HG03378 (cell line): ENCODE data around the gene TXK.
"Not testable (repeated sequence)": the region's sequence is repeated elsewhere in the genome, so short reads cannot be mapped to it uniquely, and the experiment has no call there.

Experiments used
- ATAC-seq: cut with Tn5 transposase; IDR thresholded peaks from one replicate; pipeline ENCODE4 v1.9.1; 2021; ENCODE audit warnings: mild to moderate bottlenecking, moderate library complexity; ENCODE audit not compliant: unreplicated experiment

Gene TXK

DNA sequence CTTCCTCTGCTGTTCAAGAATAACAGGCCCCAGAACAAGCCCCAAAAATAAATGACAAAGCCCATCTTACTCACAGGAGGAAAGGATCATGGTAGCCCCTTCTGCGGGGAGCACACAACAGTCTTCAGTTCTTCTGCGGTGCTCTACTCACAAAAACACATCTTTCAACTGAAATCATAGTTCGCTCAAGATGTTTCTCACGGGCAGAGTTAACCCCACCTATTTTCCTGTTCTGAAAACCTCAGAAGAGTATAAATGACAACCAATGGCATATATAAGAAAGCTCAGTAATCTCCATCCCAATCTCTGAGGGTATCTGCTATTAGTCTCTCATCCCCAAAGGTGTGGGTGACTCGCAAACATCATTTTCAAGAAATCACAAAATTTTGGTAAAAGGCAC, at the start of gene TXK:
Gene TXK, minus strand, starts transcription at position 170 of the 400 bp plus-strand sequence. Its CDS starts 80 bp downstream, at position 90.
- ATAC-seq: no peak

DNA sequence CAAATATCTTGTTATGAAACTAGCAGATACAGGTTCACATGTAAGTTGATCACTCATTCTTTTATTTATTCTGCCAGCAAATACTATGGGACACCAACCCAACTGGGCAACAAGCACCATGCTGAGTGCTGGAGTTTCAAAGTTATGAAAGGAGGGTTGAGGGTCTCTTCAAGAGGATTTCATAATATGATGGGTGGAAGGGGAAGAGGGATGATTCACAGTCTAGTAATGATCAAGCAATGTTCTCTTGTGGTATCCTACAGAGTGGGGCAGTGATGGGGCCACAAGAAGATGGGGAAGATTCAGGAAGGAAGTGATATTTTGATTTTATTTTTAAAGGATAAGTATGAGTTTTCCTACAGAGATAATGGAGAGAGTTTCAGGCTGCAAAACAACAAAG, 46.2 kb upstream of the TXK start:
- ATAC-seq: no peak

- ATAC-seq: no peak
These were observed 44.9 kb upstream of the TXK start for GRCh38 chr4:48178931-48179330.

- no peak for ATAC-seq
These were observed 41.8 kb upstream of the TXK start for GRCh38 chr4:48175806-48176205.

DNA sequence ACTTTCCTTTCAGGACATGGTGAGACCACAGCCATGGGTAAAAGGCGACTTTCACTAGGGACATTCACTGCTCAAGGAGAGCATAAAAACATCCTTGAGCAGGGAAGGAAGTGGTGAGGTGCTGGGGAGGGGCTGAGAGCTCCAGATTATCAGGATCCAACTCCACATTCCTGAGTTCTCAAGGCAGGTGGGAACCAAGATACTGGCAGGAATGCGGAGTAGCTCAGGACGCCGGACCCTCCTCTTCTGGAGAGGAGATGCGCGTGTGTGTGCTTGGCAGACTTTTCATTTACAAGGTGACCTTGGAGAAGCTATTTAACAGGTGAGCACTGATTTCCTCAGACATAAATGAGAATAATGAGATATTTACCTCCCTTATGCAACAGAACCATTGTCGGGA, 41.3 kb upstream of the TXK start:
- ATAC-seq: no peak

GRCh38 chr4:48173056-48173991, 39.3 kb upstream of the TXK start:
- ATAC-seq: peak; percentile 77

DNA sequence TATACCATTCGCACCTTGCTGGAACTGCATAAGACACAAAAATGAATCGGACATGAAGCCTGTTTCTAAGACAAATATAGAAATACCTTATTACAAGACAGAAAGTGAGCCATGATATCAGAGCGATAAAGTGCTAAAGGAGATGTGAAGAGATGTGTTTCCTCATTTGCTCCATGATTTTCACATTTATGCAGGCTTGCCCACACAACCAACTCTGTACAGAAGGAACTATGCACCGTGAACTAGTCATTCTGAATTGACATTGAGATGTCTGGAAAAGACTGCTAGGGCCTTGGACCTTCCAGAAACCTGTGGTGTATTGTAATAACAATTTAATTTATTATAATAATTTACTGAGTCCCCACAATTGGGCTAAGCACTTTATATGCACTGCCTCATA, 38.6 kb upstream of the TXK start:
- ATAC-seq: no peak

- no peak for ATAC-seq
These were observed 35.6 kb upstream of the TXK start for GRCh38 chr4:48169636-48170035.

- no peak for ATAC-seq
These were observed 33.7 kb upstream of the TXK start for GRCh38 chr4:48167538-48168263.

- ATAC-seq: not testable (repeated sequence)
These were observed 30.5 kb upstream of the TXK start for GRCh38 chr4:48164561-48164960.

DNA sequence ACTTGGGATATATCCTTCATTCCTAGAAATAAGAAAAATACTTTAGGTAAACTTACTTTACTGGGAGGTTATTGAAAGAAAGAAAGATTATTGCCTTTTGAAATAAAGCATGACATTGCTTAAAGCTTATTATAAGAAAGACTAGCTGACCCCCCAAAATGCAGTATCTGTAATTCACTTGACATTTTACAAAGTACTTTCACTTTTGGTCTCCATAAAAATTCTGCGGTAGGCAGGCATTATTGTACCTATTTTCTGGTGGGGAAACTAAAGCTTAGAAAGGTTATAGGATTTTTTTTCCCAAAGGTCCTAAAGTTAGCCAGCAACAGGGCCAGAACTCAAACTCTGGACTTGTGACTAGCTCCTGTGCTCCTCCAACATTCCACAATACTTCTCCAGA, 29.7 kb upstream of the TXK start:
- no peak for ATAC-seq

- no peak for ATAC-seq
These were observed 28.1 kb upstream of the TXK start for GRCh38 chr4:48162162-48162561.

GRCh38 chr4:48157271-48157670, 23.2 kb upstream of the TXK start:
- ATAC-seq: no peak

DNA sequence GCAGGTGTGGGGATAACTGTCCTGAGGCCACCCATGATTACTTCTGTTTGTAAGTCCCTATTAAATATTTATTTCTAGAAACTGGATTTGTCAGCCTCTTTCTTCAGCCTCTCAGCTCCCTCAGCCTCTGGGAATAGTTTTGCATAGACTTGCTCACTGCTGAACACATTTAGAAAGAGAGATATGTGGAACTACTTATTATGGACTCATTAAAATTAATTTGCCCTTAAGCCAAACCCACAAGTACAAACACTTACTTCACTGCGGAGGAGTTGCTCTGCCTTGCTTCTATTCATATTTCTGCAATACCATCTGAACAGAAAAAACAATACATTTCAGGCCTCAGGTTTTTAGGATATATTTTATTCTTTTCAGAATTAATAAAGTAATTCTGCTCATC, 22.4 kb upstream of the TXK start:
- no peak for ATAC-seq

DNA sequence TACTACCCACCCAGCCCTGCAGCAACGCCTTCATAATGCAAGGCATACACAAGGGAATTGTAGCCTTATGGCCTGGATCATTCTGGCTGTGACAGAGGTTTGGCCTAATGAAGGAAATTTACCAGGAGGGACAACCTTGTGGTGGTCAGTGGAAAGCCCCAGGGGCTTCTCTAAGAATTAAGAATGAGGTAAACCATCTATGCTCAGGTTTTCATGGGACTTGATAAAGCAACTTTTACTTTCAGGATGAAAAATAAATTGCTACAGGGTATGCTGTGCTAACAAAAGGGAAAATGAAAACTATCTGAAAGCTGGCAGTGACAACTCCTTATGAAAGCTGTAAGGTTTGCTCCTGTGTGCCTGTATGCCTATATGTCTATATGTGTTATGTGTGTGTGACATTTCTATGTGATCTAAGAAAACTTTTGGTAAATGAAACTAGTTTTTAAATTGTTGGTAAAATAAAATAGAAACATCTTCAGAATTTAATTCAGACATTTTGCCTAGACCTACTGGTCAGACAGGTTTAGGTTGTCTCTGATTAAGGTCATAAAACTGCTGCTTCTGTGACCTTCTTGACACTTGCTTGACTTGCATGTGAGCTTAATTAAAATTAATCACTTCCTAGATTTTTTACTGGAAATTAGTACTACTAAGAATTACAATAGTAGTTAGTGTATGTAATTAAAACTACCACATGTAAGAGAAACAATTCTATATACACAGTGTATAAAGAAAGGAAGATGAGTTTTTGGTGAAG, 19.9 kb upstream of the TXK start:
- ATAC-seq: peak; percentile 72

GRCh38 chr4:48152259-48152658, 18.2 kb upstream of the TXK start:
- no peak for ATAC-seq

- no peak for ATAC-seq
These were observed 15.8 kb upstream of the TXK start for GRCh38 chr4:48149827-48150370.

GRCh38 chr4:48147621-48148020, 13.6 kb upstream of the TXK start:
- no peak for ATAC-seq

DNA sequence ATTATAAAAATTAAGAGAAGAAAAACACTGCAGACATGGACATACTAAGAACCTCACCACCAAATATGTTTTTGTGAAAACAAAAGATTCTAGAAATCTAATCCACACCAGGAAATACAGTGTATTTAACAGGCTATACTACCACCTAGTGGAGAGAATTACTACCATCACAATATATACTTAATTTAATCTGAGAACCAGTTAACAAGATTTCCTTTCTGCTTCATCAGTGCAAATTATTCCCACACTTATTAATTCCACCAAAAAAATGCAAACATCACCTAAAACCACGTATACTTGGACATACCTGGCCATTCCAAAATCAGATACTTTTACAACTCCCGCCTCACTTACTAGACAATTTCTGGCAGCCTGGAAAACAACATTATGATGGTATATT, 7.0 kb upstream of the TXK start:
- ATAC-seq: peak; percentile 46

DNA sequence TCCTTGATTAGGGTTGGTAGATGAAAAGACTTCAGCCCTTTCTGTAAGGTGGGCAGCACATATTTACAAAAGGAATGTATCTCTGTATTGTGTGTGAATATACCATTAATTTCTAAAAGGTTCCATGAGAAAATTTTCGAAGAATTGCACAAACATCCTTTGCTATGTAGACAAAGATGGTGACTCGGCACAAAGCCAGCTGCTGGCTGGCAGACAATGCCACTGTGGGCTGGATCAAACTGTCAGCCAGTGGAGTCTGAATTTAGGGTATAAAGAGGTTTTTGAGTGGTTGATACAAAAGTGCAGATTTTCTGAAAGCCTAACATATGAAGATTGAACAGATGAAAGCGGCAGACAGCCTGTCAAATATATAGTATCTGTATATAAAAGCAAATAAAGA, 5.6 kb upstream of the TXK start:
- no peak for ATAC-seq

- ATAC-seq: peak; percentile 79
These were observed 4.9 kb upstream of the TXK start for GRCh38 chr4:48138936-48139335.
